KMS-11 (cell line): Measurements from ENCODE around the gene SCAMP4.

Experiments
- H2AFZ ChIP-seq: fragments of 200-600 bp; sonication (generic); 2 replicates; pipeline ENCODE4 v1.6.1; 2016; ENCODE audit warnings: antibody characterized with exemption, mixed run types, low read depth
- H3K27ac ChIP-seq: fragments of 200-600 bp; sonication (generic); 2 replicates; pipeline ENCODE4 v1.6.1; 2016; ENCODE audit warnings: mild to moderate bottlenecking, mixed run types
- H3K27me3 ChIP-seq: fragments of 200-600 bp; sonication (generic); 2 replicates; pipeline ENCODE4 v1.6.1; 2017; ENCODE audit warnings: mild to moderate bottlenecking, low read depth, mixed run types, moderate library complexity; ENCODE audit not compliant: insufficient read depth
- H3K36me3 ChIP-seq: fragments of 200-600 bp; sonication (generic); 2 replicates; pipeline ENCODE4 v1.6.1; 2017; ENCODE audit warnings: mild to moderate bottlenecking, mixed run types; ENCODE audit not compliant: insufficient read depth
- H3K4me1 ChIP-seq: fragments of 200-600 bp; sonication (generic); 2 replicates; pipeline ENCODE4 v1.6.1; 2016; ENCODE audit warnings: mild to moderate bottlenecking, low read depth, mixed run types; ENCODE audit not compliant: poor library complexity, severe bottlenecking
- H3K4me2 ChIP-seq: fragments of 200-600 bp; sonication (generic); 2 replicates; pipeline ENCODE4 v1.7.0; 2016; ENCODE audit warnings: mild to moderate bottlenecking, mixed run types
- H3K4me3 ChIP-seq: fragments of 200-600 bp; sonication (generic); IDR thresholded peaks from 2 replicates; pipeline ENCODE4 v1.6.1; 2017; ENCODE audit warnings: low read depth, low read length, mixed read lengths; ENCODE audit not compliant: insufficient read depth
- H3K79me2 ChIP-seq: fragments of 200-600 bp; sonication (generic); 2 replicates; pipeline ENCODE4 v1.6.1; 2016; ENCODE audit warnings: low read depth, mixed run types; ENCODE audit not compliant: insufficient read depth
- H3K9ac ChIP-seq: fragments of 200-600 bp; sonication (generic); 2 replicates; pipeline ENCODE4 v1.6.1; 2016; ENCODE audit warnings: mild to moderate bottlenecking, mixed run types
- H4K20me1 ChIP-seq: fragments of 200-600 bp; sonication (generic); 2 replicates; pipeline ENCODE4 v1.6.1; 2016; ENCODE audit warnings: mild to moderate bottlenecking, mixed run types; ENCODE audit not compliant: insufficient read depth
- CTCF ChIP-seq: fragments of 200-600 bp; sonication (generic); conservative IDR thresholded peaks from 2 replicates; pipeline ENCODE4 v1.6.1; 2017; ENCODE audit warnings: low read depth, mild to moderate bottlenecking, antibody characterized with exemption, low read length, moderate library complexity, mixed read lengths

Gene SCAMP4

GRCh38 chr19:1893791-1894190, 11.4 kb upstream of the SCAMP4 start:
- Histone ChIP-seq H3K4me2 (no peak overlapping the region), H3K36me3 (no peaks in the 10 kb centered on the region), H3K4me3 (no peak overlapping the region), H3K9ac (no peak overlapping the region), H3K79me2 (no peaks in the 10 kb centered on the region), H3K27ac (no peak overlapping the region), H3K4me1 (peaks cover 10% of the 10 kb centered on the region), H3K27me3 (no peaks in the 10 kb centered on the region), H2AFZ (no peak overlapping the region), H4K20me1 (no peaks in the 10 kb centered on the region)
- TF ChIP-seq CTCF: no peak

GRCh38 chr19:1896508-1896907, 8.7 kb upstream of the SCAMP4 start:
- H3K27ac ChIP-seq: no peak overlapping the region
- H3K9ac ChIP-seq: no peak overlapping the region
- no peaks in the 10 kb centered on the region for H3K79me2 ChIP-seq
- no peaks in the 10 kb centered on the region for H3K27me3 ChIP-seq
- peaks cover 10% of the 10 kb centered on the region for H3K4me1 ChIP-seq
- no peaks in the 10 kb centered on the region for H4K20me1 ChIP-seq
- H2AFZ ChIP-seq: no peak overlapping the region
- H3K4me2 ChIP-seq: no peak overlapping the region
- TF ChIP-seq CTCF: no peak
- no peak overlapping the region for H3K4me3 ChIP-seq
- H3K36me3 ChIP-seq: no peaks in the 10 kb centered on the region

DNA sequence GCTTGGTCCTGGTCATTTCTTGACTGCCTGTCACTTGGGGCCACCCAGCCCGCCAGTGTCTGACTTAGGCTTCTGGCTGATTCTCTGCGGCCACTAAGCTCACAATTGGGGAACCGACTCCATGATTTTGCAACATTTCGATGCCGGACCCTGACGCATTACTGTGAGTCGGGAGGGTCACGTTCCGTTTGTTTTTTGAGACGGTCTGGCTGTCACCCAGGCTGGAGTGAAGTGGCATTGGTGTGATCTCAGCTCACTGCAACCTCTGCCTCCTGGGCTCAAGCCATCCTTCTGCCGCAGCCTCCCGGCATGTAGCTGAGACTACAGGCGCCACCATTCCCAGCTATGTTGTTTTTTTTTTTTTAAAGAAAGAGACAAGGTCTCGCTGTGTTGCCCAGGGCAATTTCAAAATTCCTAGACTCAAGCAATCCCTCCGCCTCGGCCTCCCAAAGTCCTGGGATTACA, 3.2 kb upstream of the SCAMP4 start:
- Histone ChIP-seq H3K79me2 (peaks cover 8% of the 10 kb centered on the region; the same call in 1 of the 2 replicates), H3K27ac (no peak overlapping the region), H3K4me3 (no peak overlapping the region), H3K9ac (no peak overlapping the region), H2AFZ (no peak overlapping the region), H4K20me1 (no peaks in the 10 kb centered on the region), H3K4me1 (peaks cover 33% of the 10 kb centered on the region), H3K27me3 (no peaks in the 10 kb centered on the region), H3K4me2 (no peak overlapping the region), H3K36me3 (no peaks in the 10 kb centered on the region)
- no peak for TF ChIP-seq CTCF

DNA sequence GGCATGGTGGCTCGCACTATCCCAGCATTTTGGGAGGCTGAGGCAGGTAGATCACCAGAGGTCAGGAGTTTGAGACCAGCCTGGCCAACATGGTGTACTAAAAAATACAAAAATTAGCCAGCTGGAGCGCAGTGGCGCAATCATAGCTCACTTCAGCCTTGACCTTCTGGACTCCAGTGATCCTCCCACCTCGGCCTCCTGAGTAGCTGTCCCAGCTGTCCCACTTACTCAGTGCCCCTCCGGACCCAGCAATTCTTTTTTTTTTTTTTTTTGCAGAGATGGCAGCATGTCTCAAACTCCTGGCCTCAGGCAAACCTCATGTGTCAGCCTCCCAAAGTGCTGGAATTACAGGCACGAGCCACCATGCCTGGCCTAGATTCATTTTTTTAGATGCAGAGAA, 2.3 kb upstream of the SCAMP4 start:
- Histone ChIP-seq H3K9ac (no peak overlapping the region), H3K4me3 (no peak overlapping the region), H3K4me1 (peaks cover 27% of the 10 kb centered on the region), H3K79me2 (peaks cover 18% of the 10 kb centered on the region; the same call in 1 of the 2 replicates), H3K36me3 (no peaks in the 10 kb centered on the region), H2AFZ (no peak overlapping the region), H3K4me2 (no peak overlapping the region), H3K27ac (no peak overlapping the region), H3K27me3 (no peaks in the 10 kb centered on the region), H4K20me1 (no peaks in the 10 kb centered on the region)
- no peak for TF ChIP-seq CTCF
